OCI-LY3 (cell line): Measurements from ENCODE around the gene ANKRD13D.

Experiments used
- H2AFZ ChIP-seq: fragments of 200-600, 300-600 bp; shearing (Covaris generic); 2 replicates; pipeline ENCODE4 v1.6.0; 2014; ENCODE audit warnings: antibody characterized with exemption, low read depth, low read length
- H3K27ac ChIP-seq: fragments of 200-600, 300-600 bp; sonication (generic); 2 replicates; pipeline ENCODE4 v1.5.1; 2014; ENCODE audit warnings: mild to moderate bottlenecking, low read length, moderate library complexity, mixed read lengths
- H3K27me3 ChIP-seq: fragments of 200-600, 300-600 bp; sonication (generic); 2 replicates; pipeline ENCODE4 v1.6.1; 2014; ENCODE audit warnings: low read depth, low read length, mixed read lengths
- H3K36me3 ChIP-seq: fragments of 200-600, 300-600 bp; sonication (generic); replicated peaks from 2 replicates; pipeline ENCODE3; 2014; ENCODE audit warnings: low read depth, low read length, mixed read lengths
- H3K4me1 ChIP-seq: fragments of 300-600, 200-600 bp; sonication (generic); 2 replicates; pipeline ENCODE4 v1.6.1; 2014; ENCODE audit warnings: low read length, mixed read lengths
- H3K4me2 ChIP-seq: fragments of 200-600, 300-600 bp; sonication (generic); 2 replicates; pipeline ENCODE4 v1.6.1; 2014; ENCODE audit warnings: low read length, mixed read lengths
- H3K4me3 ChIP-seq: fragments of 300-600, 200-600 bp; sonication (generic); 2 replicates; pipeline ENCODE4 v1.5.1; 2014; ENCODE audit warnings: antibody characterized with exemption, mild to moderate bottlenecking, low read length, moderate library complexity
- H3K79me2 ChIP-seq: fragments of 300-600, 200-600 bp; shearing (Covaris generic); 2 replicates; pipeline ENCODE4 v1.6.1; 2014; ENCODE audit warnings: mild to moderate bottlenecking, low read length, mixed read lengths
- H3K9ac ChIP-seq: fragments of 300-600, 200-600 bp; shearing (Covaris generic); 2 replicates; pipeline ENCODE4 v1.6.0; 2014; ENCODE audit warnings: mild to moderate bottlenecking, low read length, moderate library complexity
- H3K9me3 ChIP-seq: fragments of 200-600, 300-600 bp; shearing (Covaris generic); 2 replicates; pipeline ENCODE4 v1.6.1; 2014; ENCODE audit warnings: low read length, mixed read lengths; ENCODE audit not compliant: insufficient read depth
- H4K20me1 ChIP-seq: fragments of 200-600, 300-600 bp; sonication (generic); 2 replicates; pipeline ENCODE4 v1.6.1; 2016; ENCODE audit warnings: low read length, mixed read lengths; ENCODE audit not compliant: insufficient read depth
- CTCF ChIP-seq: fragments of 200-600, 300-600 bp; sonication (generic); IDR thresholded peaks from 2 replicates; pipeline ENCODE4 v1.5.1; 2014; ENCODE audit warnings: antibody characterized with exemption, low read length, low read depth
- EZH2phosphoT487 ChIP-seq: fragments of 200-600 bp; shearing (Covaris generic); IDR thresholded peaks from 2 replicates; pipeline ENCODE4 v1.6.1; 2018; ENCODE audit warnings: antibody characterized with exemption, mixed run types, low read depth

The ANKRD13D gene

GRCh38 chr11:67274768-67275605, 14.1 kb upstream of the ANKRD13D start:
- H4K20me1 ChIP-seq, result peaks cover 43% of the 10 kb centered on the region
- peaks cover 56% of the 10 kb centered on the region for H3K4me1 ChIP-seq
- H2AFZ ChIP-seq, result no peak overlapping the region
- H3K4me2 ChIP-seq, result no peak overlapping the region
- peaks cover 43% of the 10 kb centered on the region for H3K36me3 ChIP-seq
- no peak overlapping the region for H3K4me3 ChIP-seq
- no peak overlapping the region for H3K27ac ChIP-seq
- no peak for TF ChIP-seq CTCF
- TF ChIP-seq EZH2phosphoT487, result no peak
- no peaks in the 10 kb centered on the region for H3K9me3 ChIP-seq
- H3K9ac ChIP-seq, result no peak overlapping the region
- H3K27me3 ChIP-seq, result no peaks in the 10 kb centered on the region
- peaks cover 89% of the 10 kb centered on the region for H3K79me2 ChIP-seq

GRCh38 chr11:67275606-67276409, 13.3 kb upstream of the ANKRD13D start:
- TF ChIP-seq CTCF, result peak; percentile 18
- TF ChIP-seq EZH2phosphoT487, result no peak
- Histone ChIP-seq H3K9ac (no peak overlapping the region), H3K36me3 (peaks cover 46% of the 10 kb centered on the region), H3K4me3 (no peak overlapping the region), H3K27me3 (no peaks in the 10 kb centered on the region), H2AFZ (no peak overlapping the region), H3K27ac (peak overlapping the region; percentile 93), H4K20me1 (peaks cover 34% of the 10 kb centered on the region), H3K4me1 (peaks cover 48% of the 10 kb centered on the region), H3K4me2 (no peak overlapping the region), H3K9me3 (no peaks in the 10 kb centered on the region), H3K79me2 (peaks cover 81% of the 10 kb centered on the region)

GRCh38 chr11:67276781-67277230, 12.3 kb upstream of the ANKRD13D start:
- no peak overlapping the region for H2AFZ ChIP-seq
- peak overlapping the region; percentile 93 for H3K27ac ChIP-seq
- H3K9ac ChIP-seq, result peak overlapping the region; percentile 92
- peak overlapping the region; percentile 97 for H3K4me2 ChIP-seq
- no peaks in the 10 kb centered on the region for H3K27me3 ChIP-seq
- no peaks in the 10 kb centered on the region for H3K9me3 ChIP-seq
- H3K79me2 ChIP-seq, result peaks cover 71% of the 10 kb centered on the region
- H3K4me1 ChIP-seq, result peaks cover 38% of the 10 kb centered on the region
- peak overlapping the region; percentile 65 for H3K4me3 ChIP-seq
- H3K36me3 ChIP-seq, result peaks cover 48% of the 10 kb centered on the region
- TF ChIP-seq EZH2phosphoT487 (no peak), CTCF (peak; percentile 48)
- peaks cover 24% of the 10 kb centered on the region for H4K20me1 ChIP-seq
